EL (cell line): Measurements from ENCODE around the gene MFNG.
A peak's percentile ranks its signal among the peaks of the same experiment; 100 is the strongest.

Source experiments
- DNase-seq: peaks from one replicate; pipeline ENCODE4 v3.0.0-alpha.2; 2016

The MFNG gene

GRCh38 chr22:37492428-37493344 lies 6.5 kb upstream of the MFNG start:
- DNase-seq = peak; percentile 65

- DNase-seq = no peak
These were observed 5.6 kb upstream of the MFNG start for GRCh38 chr22:37491559-37492427.

GRCh38 chr22:37491106-37491505 lies 4.9 kb upstream of the MFNG start:
- no peak for DNase-seq

- DNase-seq = no peak
These were observed 3.8 kb upstream of the MFNG start for GRCh38 chr22:37489983-37490382.

GRCh38 chr22:37488337-37489135 lies 2.4 kb upstream of the MFNG start:
- no peak for DNase-seq

- DNase-seq = no peak
These were observed 1.4 kb upstream of the MFNG start for GRCh38 chr22:37487571-37487970.

- no peak for DNase-seq
These were observed 945 bp upstream of the MFNG start for GRCh38 chr22:37487129-37487528.

GRCh38 chr22:37485395-37486223 lies 575 bp downstream of the MFNG start:
- no peak for DNase-seq

- no peak for DNase-seq
These were observed 1.4 kb downstream of the MFNG start for GRCh38 chr22:37484480-37485394.

- DNase-seq = no peak
These were observed 3.1 kb downstream of the MFNG start for GRCh38 chr22:37483050-37483449.

- no peak for DNase-seq
These were observed 3.9 kb downstream of the MFNG start for GRCh38 chr22:37482244-37482643.

GRCh38 chr22:37481347-37481907 lies 4.8 kb downstream of the MFNG start:
- no peak for DNase-seq

- no peak for DNase-seq
These were observed 5.5 kb downstream of the MFNG start for GRCh38 chr22:37480387-37481346.

- no peak for DNase-seq
These were observed 7.0 kb downstream of the MFNG start for GRCh38 chr22:37479196-37479595.

GRCh38 chr22:37476389-37477329 lies 9.5 kb downstream of the MFNG start:
- no peak for DNase-seq

GRCh38 chr22:37474447-37475090 lies 11.6 kb downstream of the MFNG start:
- DNase-seq = no peak

GRCh38 chr22:37473437-37473946 lies 12.7 kb downstream of the MFNG start:
- DNase-seq = no peak
